ENCODE results near the gene C19orf25. TPM values are rescaled to one million over a fixed set of nuclear protein-coding genes. Genes with fewer than 3 reads are reported as not detected.

C19orf25 gene
- total RNA-seq, 1 donor = 30.0 TPM

GRCh38 chr19:1495799-1496713 lies 17.0 kb upstream of the C19orf25 start:
- Histone ChIP-seq H3K4me3 (ENCODE audit: insufficient read depth, low read length) (no peak overlapping the region), H3K79me2 (ENCODE audit: insufficient read depth, low read length) (no peaks in the 10 kb centered on the region), H3K4me1 (ENCODE audit: insufficient read depth, low read length) (no peaks in the 10 kb centered on the region), H3K27ac (ENCODE audit: low read depth, low read length) (no peak overlapping the region), H2AFZ (ENCODE audit: low read length) (no peak overlapping the region), H3K4me2 (ENCODE audit: insufficient read depth, low read length) (no peak overlapping the region), H3K27me3 (ENCODE audit: insufficient read depth, low read length) (peaks cover 17% of the 10 kb centered on the region), H4K20me1 (ENCODE audit: insufficient read depth, low read length) (no peaks in the 10 kb centered on the region), H3K9me3 (ENCODE audit: low read depth, low read length) (no peaks in the 10 kb centered on the region), H3K36me3 (ENCODE audit: insufficient read depth, low read length) (no peaks in the 10 kb centered on the region)
- TF ChIP-seq CTCF (IDR thresholded peaks at IDR 0.05; ENCODE audit: extremely low read depth, low read depth, low read length) = no peak
- no peak for DNase-seq (ENCODE audit: insufficient read length, low spot score, missing footprints)

GRCh38 chr19:1495051-1495798 lies 16.2 kb upstream of the C19orf25 start:
- Histone ChIP-seq H3K9me3 (ENCODE audit: low read depth, low read length) (no peaks in the 10 kb centered on the region), H3K4me2 (ENCODE audit: insufficient read depth, low read length) (no peak overlapping the region), H3K4me1 (ENCODE audit: insufficient read depth, low read length) (no peaks in the 10 kb centered on the region), H3K27me3 (ENCODE audit: insufficient read depth, low read length) (peaks cover 17% of the 10 kb centered on the region), H2AFZ (ENCODE audit: low read length) (no peak overlapping the region), H3K79me2 (ENCODE audit: insufficient read depth, low read length) (no peaks in the 10 kb centered on the region), H4K20me1 (ENCODE audit: insufficient read depth, low read length) (no peaks in the 10 kb centered on the region), H3K36me3 (ENCODE audit: insufficient read depth, low read length) (no peaks in the 10 kb centered on the region), H3K27ac (ENCODE audit: low read depth, low read length) (no peak overlapping the region), H3K4me3 (ENCODE audit: insufficient read depth, low read length) (no peak overlapping the region)
- no peak for TF ChIP-seq CTCF (IDR thresholded peaks at IDR 0.05; ENCODE audit: extremely low read depth, low read depth, low read length)
- no peak for DNase-seq (ENCODE audit: insufficient read length, low spot score, missing footprints)

GRCh38 chr19:1494115-1494815 lies 15.2 kb upstream of the C19orf25 start:
- H2AFZ ChIP-seq (ENCODE audit: low read length) = no peak overlapping the region
- no peaks in the 10 kb centered on the region for H3K4me1 ChIP-seq (ENCODE audit: insufficient read depth, low read length)
- H3K36me3 ChIP-seq (ENCODE audit: insufficient read depth, low read length) = no peaks in the 10 kb centered on the region
- H4K20me1 ChIP-seq (ENCODE audit: insufficient read depth, low read length) = no peaks in the 10 kb centered on the region
- no peaks in the 10 kb centered on the region for H3K9me3 ChIP-seq (ENCODE audit: low read depth, low read length)
- H3K79me2 ChIP-seq (ENCODE audit: insufficient read depth, low read length) = no peaks in the 10 kb centered on the region
- H3K27me3 ChIP-seq (ENCODE audit: insufficient read depth, low read length) = peaks cover 17% of the 10 kb centered on the region
- H3K4me3 ChIP-seq (ENCODE audit: insufficient read depth, low read length) = no peak overlapping the region
- no peak overlapping the region for H3K27ac ChIP-seq (ENCODE audit: low read depth, low read length)
- TF ChIP-seq CTCF (IDR thresholded peaks at IDR 0.05; ENCODE audit: extremely low read depth, low read depth, low read length) = no peak
- no peak for DNase-seq (ENCODE audit: insufficient read length, low spot score, missing footprints)
- H3K4me2 ChIP-seq (ENCODE audit: insufficient read depth, low read length) = no peak overlapping the region
